Calu3 (cell line): Measurements from ENCODE around the gene FDCSP. TPM values are rescaled to one million over a fixed set of nuclear protein-coding genes. Genes with fewer than 3 reads are reported as not detected.
"Not testable (repeated sequence)": the region's sequence is repeated elsewhere in the genome, so short reads cannot be mapped to it uniquely, and the experiment has no call there.

Source experiments
- BruUV-seq: library from RNA; stranded (reverse); fragments of 400-500 nt; replicated peaks from 2 replicates; lab custom pipeline; 2021; lab: Mats Ljungman, UMichigan
- CTCF ChIA-PET: fragments of 300-600 bp; sonication (Branson Sonifier 250); formaldehyde crosslinking; loops from one replicate; lab custom pipeline; 2022; ENCODE audit warnings: antibody characterized with exemption; lab: Charles Lee
- DNase-seq: peaks from one replicate; pipeline ENCODE4 v3.0.0; 2022
- H3K27ac Mint-ChIP-seq: one replicate; pipeline ENCODE4 v1.8.0; 2022; ENCODE audit warnings: mixed read lengths; ENCODE audit not compliant: unreplicated experiment
- H3K27me3 Mint-ChIP-seq: one replicate; pipeline ENCODE4 v1.8.0; 2022; ENCODE audit warnings: mixed read lengths; ENCODE audit not compliant: unreplicated experiment
- H3K36me3 Mint-ChIP-seq: one replicate; pipeline ENCODE4 v1.8.0; 2022; ENCODE audit warnings: mild to moderate bottlenecking, moderate library complexity, mixed read lengths; ENCODE audit not compliant: insufficient read depth, unreplicated experiment
- H3K4me1 Mint-ChIP-seq: one replicate; pipeline ENCODE4 v1.8.0; 2022; ENCODE audit warnings: mild to moderate bottlenecking, low read depth, mixed read lengths; ENCODE audit not compliant: unreplicated experiment
- H3K4me3 Mint-ChIP-seq: one replicate; pipeline ENCODE4 v1.8.0; 2022; ENCODE audit warnings: mild to moderate bottlenecking, low read depth, moderate library complexity, mixed read lengths; ENCODE audit not compliant: unreplicated experiment
- H3K9me3 Mint-ChIP-seq: one replicate; pipeline ENCODE4 v1.8.0; 2022; ENCODE audit warnings: low read depth, mixed read lengths; ENCODE audit not compliant: unreplicated experiment
- CTCF ChIP-seq: fragments of 200-600 bp; IDR thresholded peaks from one replicate; pipeline ENCODE4 v1.8.0; 2022; ENCODE audit warnings: antibody characterized with exemption; ENCODE audit not compliant: unreplicated experiment
- intact Hi-C: fragments of 100-400 bp; cut with micrococcal nuclease; formaldehyde crosslinking; loops from one replicate; pipeline ENCODE4 v1.10.0; 2022; ENCODE audit not compliant: unreplicated experiment
- total RNA-seq: library from RNA; stranded (reverse); gene quantifications from 2 replicates; pipeline ENCODE4 v1.2.3, GENCODE V29; 2022

The FDCSP gene
- total RNA-seq, 1 experiment from 2014 or later = 2,729 TPM

- CTCF ChIA-PET = interaction anchor here (2.0 kb wide), 1 partner anchor 28 kb away, joined by 9 read pairs; no protein-coding TSS in a partner anchor
- H3K9me3 Mint-ChIP-seq, DNase-seq, BruUV-seq, H3K4me3 Mint-ChIP-seq, H3K27me3 Mint-ChIP-seq: not testable (repeated sequence)
- Mint-ChIP-seq H3K27ac (peak overlapping the region; percentile 84), H3K36me3 (peaks cover 21% of the 10 kb centered on the region), H3K4me1 (peaks cover 29% of the 10 kb centered on the region)
- intact Hi-C loops = loop anchor here (10.0 kb wide), 1 partner anchor 1167 kb away; no protein-coding TSS in a partner anchor
Observed at GRCh38 chr4:70221389-70221788, 4.5 kb upstream of the FDCSP start.

- CTCF ChIA-PET, BruUV-seq, H3K27me3 Mint-ChIP-seq, H3K9me3 Mint-ChIP-seq, DNase-seq, H3K4me3 Mint-ChIP-seq: not testable (repeated sequence)
- intact Hi-C loops = loop anchor here (10.0 kb wide), 1 partner anchor 1167 kb away; no protein-coding TSS in a partner anchor
- Mint-ChIP-seq H3K4me1 (peaks cover 26% of the 10 kb centered on the region), H3K36me3 (peaks cover 25% of the 10 kb centered on the region), H3K27ac (peak overlapping the region; percentile 84)
Observed at GRCh38 chr4:70221818-70222217, 4.1 kb upstream of the FDCSP start.

GRCh38 chr4:70236125-70236524 lies 10.2 kb downstream of the FDCSP start:
- DNase-seq = no peak
- Mint-ChIP-seq H3K4me1 (peaks cover 25% of the 10 kb centered on the region), H3K9me3 (no peaks in the 10 kb centered on the region), H3K4me3 (no peak overlapping the region), H3K27ac (peak overlapping the region; percentile 88), H3K27me3 (no peaks in the 10 kb centered on the region), H3K36me3 (peaks cover 44% of the 10 kb centered on the region)
- BruUV-seq = no TSS peak
- no peak for TF ChIP-seq CTCF
- intact Hi-C loops = no loop called here
- CTCF ChIA-PET = no interaction called here

GRCh38 chr4:70239131-70239883 lies 13.4 kb downstream of the FDCSP start:
- intact Hi-C loops = no loop called here
- TF ChIP-seq CTCF = no peak
- Mint-ChIP-seq H3K27me3 (no peaks in the 10 kb centered on the region), H3K4me1 (peaks cover 25% of the 10 kb centered on the region), H3K36me3 (peaks cover 40% of the 10 kb centered on the region), H3K27ac (peak overlapping the region; percentile 88), H3K4me3 (peak overlapping the region; percentile 51), H3K9me3 (no peaks in the 10 kb centered on the region)
- no TSS peak for BruUV-seq
- DNase-seq = no peak
- CTCF ChIA-PET = no interaction called here

- Mint-ChIP-seq H3K4me1 (peaks cover 25% of the 10 kb centered on the region), H3K27ac (peak overlapping the region; percentile 54), H3K36me3 (peaks cover 43% of the 10 kb centered on the region), H3K4me3 (no peak overlapping the region), H3K27me3 (no peaks in the 10 kb centered on the region), H3K9me3 (no peaks in the 10 kb centered on the region)
- no peak for TF ChIP-seq CTCF
- BruUV-seq = no TSS peak
- CTCF ChIA-PET = no interaction called here
- intact Hi-C loops = loop anchor here (2.0 to 5.0 kb wide), 2 partner anchors 13 to 43 kb away; partner anchors contain the start of genes FDCSP and ODAM
- DNase-seq = no peak
Observed at GRCh38 chr4:70239884-70240591, 14.1 kb downstream of the FDCSP start.

- H3K9me3 Mint-ChIP-seq, BruUV-seq, H3K27me3 Mint-ChIP-seq, CTCF ChIA-PET: not testable (repeated sequence)
- H3K36me3 Mint-ChIP-seq = peaks cover 47% of the 10 kb centered on the region
- peaks cover 16% of the 10 kb centered on the region for H3K4me1 Mint-ChIP-seq
- peak; percentile 53 for DNase-seq
- H3K4me3 Mint-ChIP-seq = peak within 1 kb of the TSS; percentile 43
- intact Hi-C loops = loop anchor here (5.0 kb wide), 1 partner anchor 45 kb away; the partner anchor contains the start of gene ODAM
- H3K27ac Mint-ChIP-seq = peak within 1 kb of the TSS; percentile 54
Observed at GRCh38 chr4:70242297-70242696, 16.4 kb downstream of the FDCSP start, which contains the start of gene CSN3. CSN3 (plus strand) TSS chr4:70242597; CDS start chr4:70244820, 2,223 bp downstream.
